HepG2 (cell line): ENCODE data around the gene SPATA13.

ENCODE experiments used
- FOXK1 ChIP-seq: sonication (generic); formaldehyde crosslinking; IDR thresholded peaks from 2 replicates; pipeline ENCODE4 v1.4.0; 2020; ENCODE audit warnings: low read depth, missing genetic modification reagents, borderline replicate concordance
- HNRNPH1 ChIP-seq: fragments of 200-400 bp; formaldehyde crosslinking; optimal IDR thresholded peaks from 2 replicates; pipeline ENCODE3; 2017; ENCODE audit warnings: mild to moderate bottlenecking, low read depth, low read length
- MLLT10 ChIP-seq: sonication (generic); formaldehyde crosslinking; IDR thresholded peaks from 2 replicates; pipeline ENCODE4 v1.4.0; 2020; ENCODE audit warnings: missing genetic modification reagents
- NFYB ChIP-seq: sonication (generic); formaldehyde crosslinking; IDR thresholded peaks from 2 replicates; pipeline ENCODE4 v1.4.0; 2020; ENCODE audit warnings: missing genetic modification reagents
- SMC3 ChIP-seq: IDR thresholded peaks from 2 replicates; pipeline ENCODE4 v1.6.1; 2011; ENCODE audit warnings: low read length, improper control_type of control experiment
- SRY ChIP-seq: sonication (generic); formaldehyde crosslinking; IDR thresholded peaks from 2 replicates; pipeline ENCODE4 v1.8.0; 2022; ENCODE audit warnings: mild to moderate bottlenecking, missing genetic modification reagents
- STAT6 ChIP-seq: sonication (generic); formaldehyde crosslinking; IDR thresholded peaks from 2 replicates; pipeline ENCODE4 v1.4.0; 2020; ENCODE audit warnings: missing genetic modification reagents, mild to moderate bottlenecking, borderline replicate concordance
- TAF1 ChIP-seq: sonication (generic); formaldehyde crosslinking; IDR thresholded peaks from 2 replicates; pipeline ENCODE4 v1.4.0; 2020; ENCODE audit warnings: missing genetic modification reagents
- ZBTB1 ChIP-seq: sonication (generic); formaldehyde crosslinking; IDR thresholded peaks from 2 replicates; pipeline ENCODE4 v1.4.0; 2020; ENCODE audit warnings: missing genetic modification reagents, borderline replicate concordance
- TF ChIP-seq, protein P1 (sequence below): IDR thresholded peaks from 2 replicates; pipeline ENCODE4 v1.6.1; 2016

DNA sequence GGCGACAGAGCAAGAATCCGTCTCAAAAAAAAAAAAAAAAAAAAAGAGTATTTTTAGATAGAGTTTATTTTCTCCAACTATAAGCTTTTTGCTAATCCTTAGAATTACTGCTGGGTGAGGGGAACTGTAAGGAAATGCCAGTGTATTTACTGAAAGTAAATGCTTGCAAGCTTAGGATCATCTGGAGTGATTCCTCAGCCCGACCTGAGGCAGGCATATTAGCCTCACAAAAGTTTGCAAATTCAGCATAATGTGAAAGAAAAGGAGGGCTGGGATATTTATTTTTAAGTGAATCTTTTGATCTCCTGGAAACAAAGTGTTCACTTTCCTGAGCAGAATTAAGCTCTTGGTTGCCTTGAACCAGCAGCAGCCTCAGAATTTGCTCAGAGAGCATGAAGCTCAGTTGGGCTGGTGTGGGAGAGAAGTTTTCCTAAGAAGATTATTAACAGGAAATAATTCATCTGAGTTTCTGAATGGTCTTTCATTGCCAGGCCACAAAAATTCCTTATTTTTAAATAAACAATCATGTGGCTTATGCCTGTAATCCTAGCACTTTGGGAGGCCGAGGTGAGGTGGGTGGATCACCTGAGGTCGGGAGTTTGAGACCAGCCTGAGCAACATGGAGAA is 24.7 kb upstream of the SPATA13 start:
- TF ChIP-seq SMC3 (no peak), TAF1 (no peak), SRY (CRISPR knock-in tag) (no peak), NFYB (no peak), FOXK1 (CRISPR knock-in tag) (no peak), HNRNPH1 (no peak), MLLT10 (no peak), ZBTB1 (CRISPR knock-in tag) (no peak), STAT6 (no peak)
- TF ChIP-seq, protein P1, sequence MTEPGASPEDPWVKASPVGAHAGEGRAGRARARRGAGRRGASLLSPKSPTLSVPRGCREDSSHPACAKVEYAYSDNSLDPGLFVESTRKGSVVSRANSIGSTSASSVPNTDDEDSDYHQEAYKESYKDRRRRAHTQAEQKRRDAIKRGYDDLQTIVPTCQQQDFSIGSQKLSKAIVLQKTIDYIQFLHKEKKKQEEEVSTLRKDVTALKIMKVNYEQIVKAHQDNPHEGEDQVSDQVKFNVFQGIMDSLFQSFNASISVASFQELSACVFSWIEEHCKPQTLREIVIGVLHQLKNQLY, result no peak
